WTC11 (cell line): ENCODE results near the gene ELOB. TPM values are rescaled to one million over a fixed set of nuclear protein-coding genes. Genes with fewer than 3 reads are reported as not detected.
A peak's percentile ranks its signal among the peaks of the same experiment; 100 is the strongest.

ENCODE experiments used
- ATAC-seq: fragments of 200-7000 bp; cut with Tn5 transposase; 2 replicates; pipeline ENCODE4 v1.10.0; 2021; ENCODE audit warnings: mild to moderate bottlenecking, moderate library complexity
- CTCF ChIA-PET: fragments of 300-600 bp; sonication (Branson Sonifier 250); formaldehyde crosslinking; loops from one replicate; lab custom pipeline; 2021; ENCODE audit warnings: antibody characterized with exemption; lab: Charles Lee
- POLR2A ChIA-PET: fragments of 350-600 bp; sonication (Branson Sonifier 250); formaldehyde crosslinking; loops from one replicate; lab custom pipeline; 2021; ENCODE audit warnings: antibody characterized with exemption; lab: Charles Lee
- DNase-seq: peaks from one replicate; pipeline ENCODE4 v3.0.0; 2021; ENCODE audit warnings: low spot score
- H3K27ac Mint-ChIP-seq: 2 replicates; pipeline ENCODE4 v1.8.0; 2021; ENCODE audit warnings: mixed read lengths
- H3K27me3 Mint-ChIP-seq: 2 replicates; pipeline ENCODE4 v1.8.0; 2021; ENCODE audit warnings: low read depth, mild to moderate bottlenecking, moderate library complexity, mixed read lengths
- H3K36me3 Mint-ChIP-seq: 2 replicates; pipeline ENCODE4 v1.8.0; 2021; ENCODE audit warnings: mixed read lengths
- H3K4me1 Mint-ChIP-seq: 2 replicates; pipeline ENCODE4 v1.8.0; 2022; ENCODE audit warnings: mixed read lengths
- H3K4me3 Mint-ChIP-seq: 2 replicates; pipeline ENCODE4 v1.8.0; 2021; ENCODE audit warnings: mild to moderate bottlenecking, moderate library complexity, mixed read lengths
- H3K9me3 Mint-ChIP-seq: 2 replicates; pipeline ENCODE4 v1.8.0; 2021; ENCODE audit warnings: mixed read lengths
- AFF4 ChIP-seq: sonication (generic); formaldehyde crosslinking; IDR thresholded peaks from 2 replicates; pipeline ENCODE4 v1.8.1; 2023; ENCODE audit warnings: mild to moderate bottlenecking, missing genetic modification reagents, borderline replicate concordance
- AR ChIP-seq: fragments of 250-450 bp; sonication (Bioruptor Pico); IDR thresholded peaks from 2 replicates; pipeline ENCODE4 v1.9.0; 2021; ENCODE audit warnings: mild to moderate bottlenecking
- ATF6 ChIP-seq: sonication (generic); formaldehyde crosslinking; IDR thresholded peaks from 2 replicates; pipeline ENCODE4 v1.8.1; 2023; ENCODE audit warnings: mild to moderate bottlenecking, missing genetic modification reagents
- CTCF ChIP-seq: fragments of 200-600 bp; IDR thresholded peaks from 2 replicates; pipeline ENCODE4 v1.8.0; 2022; ENCODE audit warnings: antibody characterized with exemption
- ELF4 ChIP-seq: sonication (generic); formaldehyde crosslinking; IDR thresholded peaks from 2 replicates; pipeline ENCODE4 v1.8.1; 2022; ENCODE audit warnings: low read depth, mild to moderate bottlenecking, moderate library complexity, missing genetic modification reagents
- ESRRA ChIP-seq: sonication (generic); formaldehyde crosslinking; IDR thresholded peaks from 2 replicates; pipeline ENCODE4 v1.8.1; 2022; ENCODE audit warnings: mild to moderate bottlenecking, missing genetic modification reagents, borderline replicate concordance
- MYBL2 ChIP-seq: sonication (generic); formaldehyde crosslinking; IDR thresholded peaks from 2 replicates; pipeline ENCODE4 v1.8.1; 2023; ENCODE audit warnings: mild to moderate bottlenecking, moderate library complexity, missing genetic modification reagents
- NR2C2 ChIP-seq: sonication (generic); formaldehyde crosslinking; IDR thresholded peaks from 2 replicates; pipeline ENCODE4 v1.8.0; 2022; ENCODE audit warnings: mild to moderate bottlenecking, missing genetic modification reagents
- RELA ChIP-seq: sonication (generic); formaldehyde crosslinking; IDR thresholded peaks from 2 replicates; pipeline ENCODE4 v1.8.1; 2022; ENCODE audit warnings: missing genetic modification reagents, mild to moderate bottlenecking, borderline replicate concordance
- SMAD3 ChIP-seq: sonication (generic); formaldehyde crosslinking; IDR thresholded peaks from 2 replicates; pipeline ENCODE4 v1.8.0; 2022; ENCODE audit warnings: missing genetic modification reagents, mild to moderate bottlenecking, borderline replicate concordance
- SMAD4 ChIP-seq: sonication (generic); formaldehyde crosslinking; IDR thresholded peaks from 2 replicates; pipeline ENCODE4 v1.8.0; 2022; ENCODE audit warnings: mild to moderate bottlenecking, missing genetic modification reagents
- TEAD4 ChIP-seq: sonication (generic); formaldehyde crosslinking; IDR thresholded peaks from 2 replicates; pipeline ENCODE4 v1.8.0; 2022; ENCODE audit warnings: mild to moderate bottlenecking, missing genetic modification reagents
- USF2 ChIP-seq: sonication (generic); formaldehyde crosslinking; IDR thresholded peaks from 2 replicates; pipeline ENCODE4 v1.8.1; 2023; ENCODE audit warnings: mild to moderate bottlenecking, missing genetic modification reagents, moderate library complexity
- ZNF263 ChIP-seq: sonication (generic); formaldehyde crosslinking; IDR thresholded peaks from 2 replicates; pipeline ENCODE4 v1.8.1; 2022; ENCODE audit warnings: low read depth, mild to moderate bottlenecking, moderate library complexity, missing genetic modification reagents
- ZNF317 ChIP-seq: sonication (generic); formaldehyde crosslinking; IDR thresholded peaks from 2 replicates; pipeline ENCODE4 v1.8.1; 2023; ENCODE audit warnings: low read depth, mild to moderate bottlenecking, moderate library complexity, missing genetic modification reagents, borderline replicate concordance
- ZNF512 ChIP-seq: sonication (generic); formaldehyde crosslinking; IDR thresholded peaks from 2 replicates; pipeline ENCODE4 v1.8.1; 2022; ENCODE audit warnings: missing genetic modification reagents, borderline replicate concordance
- total RNA-seq: library from RNA; stranded (reverse); gene quantifications from 3 replicates; pipeline ENCODE4 v1.2.3, GENCODE V29; 2021

The ELOB gene
- total RNA-seq, 1 experiment from 2014 or later = 252 TPM

GRCh38 chr16:2819939-2820835 is 43.1 kb upstream of the ELOB start:
- POLR2A ChIA-PET = no interaction called here
- no peak overlapping the region for H3K27ac Mint-ChIP-seq
- CTCF ChIA-PET = interaction anchor here (1.9 kb wide), 1 partner anchor 19 kb away, joined by 7 read pairs; no protein-coding TSS in a partner anchor
- TF ChIP-seq AFF4 (CRISPR knock-in tag) (no peak), TEAD4 (CRISPR knock-in tag) (no peak), AR (CRISPR knock-in tag) (no peak), ESRRA (CRISPR knock-in tag) (no peak), ZNF263 (CRISPR knock-in tag) (no peak), USF2 (CRISPR knock-in tag) (no peak), MYBL2 (CRISPR knock-in tag) (no peak), CTCF (no peak), SMAD4 (CRISPR knock-in tag) (no peak), NR2C2 (no peak), ZNF317 (CRISPR knock-in tag) (no peak), RELA (CRISPR knock-in tag) (no peak), ELF4 (CRISPR knock-in tag) (no peak), ATF6 (CRISPR knock-in tag) (no peak), ZNF512 (CRISPR knock-in tag) (no peak), SMAD3 (CRISPR knock-in tag) (no peak)
- no peaks in the 10 kb centered on the region for H3K36me3 Mint-ChIP-seq
- no peaks in the 10 kb centered on the region for H3K9me3 Mint-ChIP-seq
- no peaks in the 10 kb centered on the region for H3K27me3 Mint-ChIP-seq
- ATAC-seq = no peak
- H3K4me3 Mint-ChIP-seq = no peak overlapping the region
- DNase-seq = peak; percentile 11
- H3K4me1 Mint-ChIP-seq = no peaks in the 10 kb centered on the region
